ENCODE data around the gene TMEM192.
"Not testable (repeated sequence)": the region's sequence is repeated elsewhere in the genome, so short reads cannot be mapped to it uniquely, and the experiment has no call there.

The TMEM192 gene

DNA sequence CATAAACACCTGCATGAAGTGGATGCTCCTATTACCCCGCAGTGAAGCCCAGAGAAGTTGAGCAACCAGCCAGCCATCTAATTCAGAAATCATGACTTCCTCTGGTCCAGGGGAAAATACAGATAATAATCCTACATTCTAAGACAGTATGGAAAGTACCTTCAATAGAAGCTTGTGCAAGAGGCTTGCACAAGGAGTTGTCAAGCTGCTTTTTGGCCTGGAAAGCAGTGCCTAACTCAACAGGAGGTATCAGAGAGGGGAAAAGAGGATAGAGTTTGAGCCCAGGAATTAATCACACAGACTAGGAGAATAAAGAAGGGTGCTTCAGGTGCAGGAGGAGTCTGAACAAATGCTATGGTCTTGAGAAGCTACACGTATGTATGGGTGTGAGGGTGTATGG is 26.7 kb downstream of the TMEM192 start:
- Histone ChIP-seq H3K9me3 (ENCODE audit: insufficient read depth, low read length) (no peaks in the 10 kb centered on the region), H3K4me2 (ENCODE audit: low read length) (no peak overlapping the region), H3K9ac (ENCODE audit: low read length) (no peak overlapping the region), H3K27ac (ENCODE audit: low read length) (no peak overlapping the region), H3K79me2 (ENCODE audit: low read length) (no peaks in the 10 kb centered on the region), H2AFZ (ENCODE audit: low read depth, low read length) (no peak overlapping the region), H3K4me3 (ENCODE audit: low read length) (no peak overlapping the region), H3K27me3 (ENCODE audit: low read depth, low read length) (no peaks in the 10 kb centered on the region), H4K20me1 (ENCODE audit: insufficient read depth, low read length) (no peaks in the 10 kb centered on the region), H3K4me1 (ENCODE audit: low read length) (no peaks in the 10 kb centered on the region), H3K36me3 (replicated peaks; ENCODE audit: low read depth, low read length) (peaks cover 35% of the 10 kb centered on the region)
- TF ChIP-seq, protein P1, sequence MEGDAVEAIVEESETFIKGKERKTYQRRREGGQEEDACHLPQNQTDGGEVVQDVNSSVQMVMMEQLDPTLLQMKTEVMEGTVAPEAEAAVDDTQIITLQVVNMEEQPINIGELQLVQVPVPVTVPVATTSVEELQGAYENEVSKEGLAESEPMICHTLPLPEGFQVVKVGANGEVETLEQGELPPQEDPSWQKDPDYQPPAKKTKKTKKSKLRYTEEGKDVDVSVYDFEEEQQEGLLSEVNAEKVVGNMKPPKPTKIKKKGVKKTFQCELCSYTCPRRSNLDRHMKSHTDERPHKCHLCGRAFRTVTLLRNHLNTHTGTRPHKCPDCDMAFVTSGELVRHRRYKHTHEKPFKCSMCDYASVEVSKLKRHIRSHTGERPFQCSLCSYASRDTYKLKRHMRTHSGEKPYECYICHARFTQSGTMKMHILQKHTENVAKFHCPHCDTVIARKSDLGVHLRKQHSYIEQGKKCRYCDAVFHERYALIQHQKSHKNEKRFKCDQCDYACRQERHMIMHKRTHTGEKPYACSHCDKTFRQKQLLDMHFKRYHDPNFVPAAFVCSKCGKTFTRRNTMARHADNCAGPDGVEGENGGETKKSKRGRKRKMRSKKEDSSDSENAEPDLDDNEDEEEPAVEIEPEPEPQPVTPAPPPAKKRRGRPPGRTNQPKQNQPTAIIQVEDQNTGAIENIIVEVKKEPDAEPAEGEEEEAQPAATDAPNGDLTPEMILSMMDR (IDR thresholded peaks at IDR 0.05; ENCODE audit: low read depth, low read length), result no peak
- no peak for TF ChIP-seq EZH2phosphoT487 (IDR thresholded peaks at IDR 0.05; ENCODE audit: low read depth)

DNA sequence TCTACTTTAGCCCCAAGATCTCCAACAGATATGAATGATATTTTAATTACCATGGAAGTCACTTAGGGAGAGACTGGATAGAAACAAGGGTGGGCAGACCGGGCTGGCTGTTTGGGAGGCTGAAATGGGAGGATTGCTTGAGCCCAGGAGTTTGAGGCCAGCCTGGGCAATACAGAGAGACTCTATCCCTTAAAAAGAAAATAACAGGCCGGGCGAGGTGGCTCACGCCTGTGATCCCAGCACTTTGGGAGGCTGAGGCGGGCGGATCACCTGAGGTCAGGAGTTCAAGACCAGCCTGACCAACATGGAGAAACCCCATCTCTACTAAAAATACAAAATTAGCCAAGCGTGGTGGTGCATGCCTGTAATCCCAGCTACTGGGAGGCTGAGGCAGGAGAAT is 27.9 kb downstream of the TMEM192 start:
- not testable (repeated sequence) for H3K27ac ChIP-seq (ENCODE audit: low read length); H3K79me2 ChIP-seq (ENCODE audit: low read length); H3K4me2 ChIP-seq (ENCODE audit: low read length); H3K9me3 ChIP-seq (ENCODE audit: insufficient read depth, low read length); H3K4me3 ChIP-seq (ENCODE audit: low read length); H3K9ac ChIP-seq (ENCODE audit: low read length); H3K27me3 ChIP-seq (ENCODE audit: low read depth, low read length); H4K20me1 ChIP-seq (ENCODE audit: insufficient read depth, low read length); H3K4me1 ChIP-seq (ENCODE audit: low read length); H2AFZ ChIP-seq (ENCODE audit: low read depth, low read length)
- peaks cover 31% of the 10 kb centered on the region for H3K36me3 ChIP-seq (replicated peaks; ENCODE audit: low read depth, low read length)

GRCh38 chr4:165079476-165079875 is 33.2 kb downstream of the TMEM192 start:
- TF ChIP-seq, protein P1 (IDR thresholded peaks at IDR 0.05; ENCODE audit: low read depth, low read length), result no peak
- TF ChIP-seq EZH2phosphoT487 (IDR thresholded peaks at IDR 0.05; ENCODE audit: low read depth), result no peak
- Histone ChIP-seq H2AFZ (ENCODE audit: low read depth, low read length) (no peak overlapping the region), H3K9me3 (ENCODE audit: insufficient read depth, low read length) (no peaks in the 10 kb centered on the region), H3K4me1 (ENCODE audit: low read length) (peaks cover 10% of the 10 kb centered on the region), H3K27ac (ENCODE audit: low read length) (no peak overlapping the region), H3K9ac (ENCODE audit: low read length) (no peak overlapping the region), H3K4me2 (ENCODE audit: low read length) (no peak overlapping the region; the same call in 1 of the 2 replicates), H3K27me3 (ENCODE audit: low read depth, low read length) (no peaks in the 10 kb centered on the region), H3K4me3 (ENCODE audit: low read length) (no peak overlapping the region), H3K79me2 (ENCODE audit: low read length) (no peaks in the 10 kb centered on the region), H3K36me3 (replicated peaks; ENCODE audit: low read depth, low read length) (peaks cover 17% of the 10 kb centered on the region), H4K20me1 (ENCODE audit: insufficient read depth, low read length) (no peaks in the 10 kb centered on the region)

DNA sequence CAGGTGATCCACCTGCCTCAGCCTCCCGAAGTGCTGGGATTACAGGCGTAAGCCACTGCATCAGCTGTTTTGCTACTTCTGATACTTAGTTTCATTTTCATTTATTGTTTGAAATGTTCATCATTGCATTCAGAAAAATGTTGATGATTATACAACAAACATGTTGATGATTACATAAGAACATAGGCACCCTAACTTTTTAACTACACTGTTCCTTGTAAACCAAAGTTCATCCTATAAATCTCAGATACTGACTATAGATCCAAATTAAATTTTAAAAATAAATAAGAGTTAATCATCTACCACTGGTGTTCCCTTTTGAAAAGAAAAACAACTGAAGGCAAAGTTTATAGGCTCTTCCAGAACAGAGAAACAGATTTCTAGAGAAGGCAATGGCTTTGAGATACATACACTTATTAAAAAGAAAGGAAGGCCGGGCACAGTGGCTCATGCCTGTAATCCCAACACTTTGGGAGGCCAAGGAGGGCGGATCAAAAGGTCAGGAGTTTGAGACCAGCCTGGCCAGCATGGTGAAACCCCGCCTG is 35.6 kb downstream of the TMEM192 start:
- H4K20me1 ChIP-seq (ENCODE audit: insufficient read depth, low read length), result no peaks in the 10 kb centered on the region
- no peak overlapping the region for H3K27ac ChIP-seq (ENCODE audit: low read length)
- H3K36me3 ChIP-seq (replicated peaks; ENCODE audit: low read depth, low read length), result peaks cover 19% of the 10 kb centered on the region
- no peak overlapping the region for H2AFZ ChIP-seq (ENCODE audit: low read depth, low read length)
- no peak overlapping the region for H3K4me2 ChIP-seq (ENCODE audit: low read length)
- TF ChIP-seq, protein P1 (IDR thresholded peaks at IDR 0.05; ENCODE audit: low read depth, low read length), result no peak
- no peak for TF ChIP-seq EZH2phosphoT487 (IDR thresholded peaks at IDR 0.05; ENCODE audit: low read depth)
- H3K9ac ChIP-seq (ENCODE audit: low read length), result no peak overlapping the region
- peaks cover 10% of the 10 kb centered on the region for H3K4me1 ChIP-seq (ENCODE audit: low read length)
- H3K4me3 ChIP-seq (ENCODE audit: low read length), result no peak overlapping the region
- H3K9me3 ChIP-seq (ENCODE audit: insufficient read depth, low read length), result no peaks in the 10 kb centered on the region
- no peaks in the 10 kb centered on the region for H3K27me3 ChIP-seq (ENCODE audit: low read depth, low read length)
- no peaks in the 10 kb centered on the region for H3K79me2 ChIP-seq (ENCODE audit: low read length)

GRCh38 chr4:165073346-165073745 is 39.3 kb downstream of the TMEM192 start:
- not testable (repeated sequence) for H3K4me3 ChIP-seq (ENCODE audit: low read length); H3K27ac ChIP-seq (ENCODE audit: low read length); H3K9ac ChIP-seq (ENCODE audit: low read length); H4K20me1 ChIP-seq (ENCODE audit: insufficient read depth, low read length); H3K27me3 ChIP-seq (ENCODE audit: low read depth, low read length); H3K4me2 ChIP-seq (ENCODE audit: low read length); H3K79me2 ChIP-seq (ENCODE audit: low read length); H3K4me1 ChIP-seq (ENCODE audit: low read length); H2AFZ ChIP-seq (ENCODE audit: low read depth, low read length); H3K9me3 ChIP-seq (ENCODE audit: insufficient read depth, low read length)
- H3K36me3 ChIP-seq (replicated peaks; ENCODE audit: low read depth, low read length), result peaks cover 12% of the 10 kb centered on the region

Data from OCI-LY3 (cell line).